CD4-positive, alpha-beta T cell treated with Interleukin-6 at 100 ng/mL for 8 hours (primary cell): ENCODE results near the gene FBXO31.

Experiments
- DNase-seq: peaks from one replicate; pipeline ENCODE4 v3.0.0-alpha.2; 2020; ENCODE audit warnings: mixed read lengths, low spot score

Gene FBXO31

GRCh38 chr16:87327798-87328495 lies 55.6 kb downstream of the FBXO31 start:
- DNase-seq: no peak

GRCh38 chr16:87326151-87326571 lies 57.4 kb downstream of the FBXO31 start:
- DNase-seq: no peak

GRCh38 chr16:87325423-87325858 lies 58.1 kb downstream of the FBXO31 start:
- DNase-seq: no peak

GRCh38 chr16:87324411-87325275 lies 58.9 kb downstream of the FBXO31 start:
- peak; percentile 35 for DNase-seq

GRCh38 chr16:87323727-87324410 lies 59.7 kb downstream of the FBXO31 start:
- no peak for DNase-seq

- no peak for DNase-seq
Observed at GRCh38 chr16:87322833-87323726, 60.5 kb downstream of the FBXO31 start.

GRCh38 chr16:87322360-87322759 lies 61.2 kb downstream of the FBXO31 start:
- no peak for DNase-seq

- no peak for DNase-seq
Observed at GRCh38 chr16:87321336-87322107, 62.1 kb downstream of the FBXO31 start.

GRCh38 chr16:87320510-87321227 lies 62.9 kb downstream of the FBXO31 start:
- no peak for DNase-seq

GRCh38 chr16:87319997-87320491 lies 63.5 kb downstream of the FBXO31 start:
- DNase-seq: no peak

- no peak for DNase-seq
Observed at GRCh38 chr16:87319011-87319410, 64.6 kb downstream of the FBXO31 start.

GRCh38 chr16:87317750-87318644 lies 65.6 kb downstream of the FBXO31 start:
- DNase-seq: peak; percentile 15

GRCh38 chr16:87316923-87317749 lies 66.4 kb downstream of the FBXO31 start, which contains the start of gene C16orf95:
C16orf95 (minus strand) TSS chr16:87317392; CDS start chr16:87317242, 150 bp downstream.
- peak; percentile 94 for DNase-seq

GRCh38 chr16:87316450-87316922 lies 67.1 kb downstream of the FBXO31 start:
- DNase-seq: no peak

GRCh38 chr16:87314990-87315420 lies 68.6 kb downstream of the FBXO31 start:
- no peak for DNase-seq

- DNase-seq: no peak
Observed at GRCh38 chr16:87312008-87312407, 71.6 kb downstream of the FBXO31 start.

GRCh38 chr16:87311387-87311786 lies 72.2 kb downstream of the FBXO31 start:
- DNase-seq: no peak

- DNase-seq: no peak
Observed at GRCh38 chr16:87310610-87311009, 73.0 kb downstream of the FBXO31 start.
